PC-3 (cell line): Measurements from ENCODE around the gene COPS6. TPM values are rescaled to one million over a fixed set of nuclear protein-coding genes. Genes with fewer than 3 reads are reported as not detected.

Experiments used
- ATAC-seq: fragments of 200-7000 bp; cut with Tn5 transposase; 2 replicates; pipeline ENCODE4 v1.9.1; 2020; ENCODE audit warnings: mild to moderate bottlenecking, moderate library complexity
- BruUV-seq: library from RNA; stranded (reverse); fragments of 400-500 nt; replicated peaks from 2 replicates; lab custom pipeline; 2021; lab: Mats Ljungman, UMichigan
- CTCF ChIA-PET: fragments of 300-600 bp; sonication (Branson Sonifier 250); formaldehyde crosslinking; loops from one replicate; lab custom pipeline; 2022; ENCODE audit warnings: antibody characterized with exemption; lab: Charles Lee
- POLR2A ChIA-PET: fragments of 300-600 bp; sonication (Branson Sonifier 250); formaldehyde crosslinking; loops from one replicate; lab custom pipeline; 2022; ENCODE audit warnings: antibody characterized with exemption; ENCODE audit not compliant: unreplicated experiment; lab: Charles Lee
- DNase-seq: peaks from one replicate; pipeline ENCODE4 v3.0.0-alpha.2; 2015
- H2AFZ ChIP-seq: fragments of 300-600 bp; sonication (generic); 2 replicates; pipeline ENCODE4 v1.6.0; 2016; ENCODE audit warnings: antibody characterized with exemption, low read length
- H3F3A ChIP-seq: fragments of 300-600 bp; sonication (generic); one replicate; pipeline ENCODE4 v1.6.0; 2017; ENCODE audit warnings: antibody characterized with exemption, low read length, control low read depth, mild to moderate bottlenecking; ENCODE audit not compliant: unreplicated experiment
- H3K27ac ChIP-seq: fragments of 300-600 bp; sonication (generic); 2 replicates; pipeline ENCODE4 v1.5.1; 2016; ENCODE audit warnings: mild to moderate bottlenecking, low read length
- H3K27me3 ChIP-seq: fragments of 300-600 bp; sonication (generic); 2 replicates; pipeline ENCODE4 v1.6.1; 2016; ENCODE audit warnings: low read length, mixed read lengths
- H3K36me3 ChIP-seq: fragments of 300-600 bp; sonication (generic); 2 replicates; pipeline ENCODE4 v1.6.1; 2016; ENCODE audit warnings: low read depth, mixed run types, low read length, mixed read lengths
- H3K4me1 ChIP-seq: fragments of 300-600 bp; sonication (generic); 2 replicates; pipeline ENCODE4 v1.5.1; 2016; ENCODE audit warnings: low read length; ENCODE audit not compliant: insufficient read depth
- H3K4me2 ChIP-seq: fragments of 300-600 bp; sonication (generic); 2 replicates; pipeline ENCODE4 v1.6.0; 2016; ENCODE audit warnings: low read length
- H3K4me3 ChIP-seq: fragments of 300-600 bp; sonication (generic); 2 replicates; pipeline ENCODE4 v1.5.1; 2016; ENCODE audit warnings: mild to moderate bottlenecking, low read length, mixed read lengths
- H3K79me2 ChIP-seq: fragments of 300-600 bp; sonication (generic); 2 replicates; pipeline ENCODE4 v1.6.1; 2017; ENCODE audit warnings: low read length, mixed read lengths
- H3K9ac ChIP-seq: fragments of 300-600 bp; sonication (generic); 2 replicates; pipeline ENCODE4 v1.6.0; 2016; ENCODE audit warnings: mild to moderate bottlenecking, low read length
- H3K9me2 ChIP-seq: fragments of 300-600 bp; sonication (generic); replicated peaks from 2 replicates; pipeline ENCODE4 v1.6.1; 2016; ENCODE audit warnings: mixed run types, low read length, mixed read lengths
- H3K9me3 ChIP-seq: fragments of 300-600 bp; sonication (generic); 2 replicates; pipeline ENCODE4 v1.6.1; 2016; ENCODE audit warnings: low read length, mixed read lengths
- H4K20me1 ChIP-seq: fragments of 300-600 bp; sonication (generic); 2 replicates; pipeline ENCODE4 v1.6.1; 2016; ENCODE audit warnings: low read length, mixed read lengths
- EZH2 ChIP-seq: fragments of 300-600 bp; sonication (generic); IDR thresholded peaks from one replicate; pipeline ENCODE4 v1.6.1; 2017; ENCODE audit warnings: antibody characterized with exemption, mild to moderate bottlenecking, low read length; ENCODE audit not compliant: unreplicated experiment
- EZH2phosphoT487 ChIP-seq: fragments of 300-600 bp; sonication (generic); IDR thresholded peaks from 2 replicates; pipeline ENCODE4 v1.6.1; 2018; ENCODE audit warnings: mild to moderate bottlenecking, antibody characterized with exemption, low read length, borderline replicate concordance
- intact Hi-C: fragments of 100-400 bp; cut with micrococcal nuclease; formaldehyde crosslinking; loops from 2 replicates; pipeline ENCODE4 v1.9.0; 2023
- total RNA-seq: library from RNA; depleted of rRNA; stranded (reverse); fragments of >200 nt; gene quantifications from 2 replicates; pipeline ENCODE4 v1.2.3, GENCODE V29; 2014
- TF ChIP-seq, protein P1 (sequence below): fragments of 300-600 bp; sonication (generic); conservative IDR thresholded peaks from 2 replicates; pipeline ENCODE4 v1.5.1; 2017; ENCODE audit warnings: antibody characterized with exemption, low read depth, mild to moderate bottlenecking, low read length

Gene COPS6
- total RNA-seq, 1 experiment from 2014 or later = 110 TPM

DNA sequence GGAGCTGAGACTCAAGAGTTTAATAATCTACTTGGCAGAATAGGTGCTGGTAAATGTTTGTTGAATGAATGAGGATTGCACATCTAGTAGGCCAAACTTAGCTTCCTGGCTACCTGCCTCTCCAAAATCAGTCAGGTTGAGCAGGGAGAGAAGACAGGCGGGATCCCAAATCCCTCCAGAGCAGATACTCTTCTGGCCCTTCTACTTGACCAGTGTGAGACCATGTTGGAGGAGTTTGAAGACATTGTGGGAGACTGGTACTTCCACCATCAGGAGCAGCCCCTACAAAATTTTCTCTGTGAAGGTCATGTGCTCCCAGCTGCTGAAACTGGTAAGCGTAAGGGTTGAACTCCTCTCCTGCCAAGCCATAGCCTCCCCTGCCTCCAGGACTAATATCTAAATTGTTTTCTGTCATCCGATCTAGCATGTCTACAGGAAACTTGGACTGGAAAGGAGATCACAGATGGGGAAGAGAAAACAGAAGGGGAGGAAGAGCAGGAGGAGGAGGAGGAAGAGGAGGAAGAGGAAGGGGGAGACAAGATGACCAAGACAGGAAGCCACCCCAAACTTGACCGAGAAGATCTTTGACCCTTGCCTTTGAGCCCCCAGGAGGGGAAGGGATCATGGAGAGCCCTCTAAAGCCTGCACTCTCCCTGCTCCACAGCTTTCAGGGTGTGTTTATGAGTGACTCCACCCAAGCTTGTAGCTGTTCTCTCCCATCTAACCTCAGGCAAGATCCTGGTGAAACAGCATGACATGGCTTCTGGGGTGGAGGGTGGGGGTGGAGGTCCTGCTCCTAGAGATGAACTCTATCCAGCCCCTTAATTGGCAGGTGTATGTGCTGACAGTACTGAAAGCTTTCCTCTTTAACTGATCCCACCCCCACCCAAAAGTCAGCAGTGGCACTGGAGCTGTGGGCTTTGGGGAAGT is 35.8 kb downstream of the COPS6 start:
- Histone ChIP-seq H3K27ac (no peak overlapping the region), H3K27me3 (no peaks in the 10 kb centered on the region), H4K20me1 (no peaks in the 10 kb centered on the region), H3K36me3 (no peaks in the 10 kb centered on the region), H3K9ac (no peak overlapping the region), H3K4me3 (no peak overlapping the region), H3K79me2 (0 out of 2 replicates have a peak, but pooled peaks cover 10% of the 10 kb centered on the region), H3K9me2 (no peaks in the 10 kb centered on the region), H3F3A (no peaks in the 10 kb centered on the region), H3K4me1 (peaks cover 12% of the 10 kb centered on the region; the same call in 1 of the 2 replicates), H3K9me3 (no peaks in the 10 kb centered on the region), H3K4me2 (no peak overlapping the region), H2AFZ (no peak overlapping the region)
- ATAC-seq = no peak
- no peak for DNase-seq
- intact Hi-C loops = loop anchor here (5.0 kb wide), 1 partner anchor 42 kb away; the partner anchor contains the start of gene ZNF3
- ChIA-PET POLR2A (no interaction called here), CTCF (no interaction called here)
- no TSS peak for BruUV-seq
- no peak for TF ChIP-seq EZH2
- TF ChIP-seq EZH2phosphoT487 = no peak
- TF ChIP-seq, protein P1, sequence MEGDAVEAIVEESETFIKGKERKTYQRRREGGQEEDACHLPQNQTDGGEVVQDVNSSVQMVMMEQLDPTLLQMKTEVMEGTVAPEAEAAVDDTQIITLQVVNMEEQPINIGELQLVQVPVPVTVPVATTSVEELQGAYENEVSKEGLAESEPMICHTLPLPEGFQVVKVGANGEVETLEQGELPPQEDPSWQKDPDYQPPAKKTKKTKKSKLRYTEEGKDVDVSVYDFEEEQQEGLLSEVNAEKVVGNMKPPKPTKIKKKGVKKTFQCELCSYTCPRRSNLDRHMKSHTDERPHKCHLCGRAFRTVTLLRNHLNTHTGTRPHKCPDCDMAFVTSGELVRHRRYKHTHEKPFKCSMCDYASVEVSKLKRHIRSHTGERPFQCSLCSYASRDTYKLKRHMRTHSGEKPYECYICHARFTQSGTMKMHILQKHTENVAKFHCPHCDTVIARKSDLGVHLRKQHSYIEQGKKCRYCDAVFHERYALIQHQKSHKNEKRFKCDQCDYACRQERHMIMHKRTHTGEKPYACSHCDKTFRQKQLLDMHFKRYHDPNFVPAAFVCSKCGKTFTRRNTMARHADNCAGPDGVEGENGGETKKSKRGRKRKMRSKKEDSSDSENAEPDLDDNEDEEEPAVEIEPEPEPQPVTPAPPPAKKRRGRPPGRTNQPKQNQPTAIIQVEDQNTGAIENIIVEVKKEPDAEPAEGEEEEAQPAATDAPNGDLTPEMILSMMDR = no peak

DNA sequence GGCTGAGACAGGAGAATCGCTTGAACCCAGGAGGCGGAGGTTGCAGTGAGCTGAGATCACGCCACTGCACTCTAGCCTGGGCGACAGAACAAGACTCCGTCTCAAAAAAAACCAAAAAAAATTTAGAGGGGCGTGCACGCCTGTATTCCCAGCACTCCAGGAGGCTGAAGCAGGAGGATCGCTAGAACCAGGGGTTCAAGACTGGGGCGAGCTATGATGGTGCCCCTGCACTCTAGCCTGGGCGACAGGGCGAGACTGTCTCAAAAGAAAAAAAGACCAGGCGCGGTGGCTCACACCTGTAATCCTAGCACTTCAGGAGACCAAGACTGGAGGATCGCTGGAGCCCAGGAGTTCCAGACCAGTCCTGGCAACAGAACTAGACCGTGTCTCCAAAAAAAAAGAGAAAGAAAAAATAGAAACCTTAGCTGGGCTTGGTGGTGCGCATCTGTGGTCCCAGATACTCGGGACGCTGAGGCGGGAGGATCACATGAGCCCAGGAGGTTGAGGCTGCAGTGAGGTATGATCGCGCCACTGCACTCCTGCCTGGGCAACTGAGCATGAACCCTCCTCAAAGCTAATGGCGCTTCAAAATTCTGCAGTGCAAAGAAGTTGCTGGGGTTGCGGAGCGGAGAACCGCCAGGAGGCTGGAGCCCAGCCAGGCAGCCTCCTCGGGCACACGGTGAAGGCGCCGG is 37.6 kb downstream of the COPS6 start:
- Histone ChIP-seq H4K20me1 (no peaks in the 10 kb centered on the region), H3K27me3 (no peaks in the 10 kb centered on the region), H3K27ac (peak overlapping the region; percentile 92), H3K36me3 (no peaks in the 10 kb centered on the region), H3K9ac (peak overlapping the region; percentile 91), H3K79me2 (0 out of 2 replicates have a peak, but pooled peaks cover 5% of the 10 kb centered on the region), H3K4me3 (peak overlapping the region; percentile 80), H3K9me3 (no peaks in the 10 kb centered on the region), H3K9me2 (no peaks in the 10 kb centered on the region), H2AFZ (peak overlapping the region; percentile 84), H3K4me1 (0 out of 2 replicates have a peak, but pooled peaks cover 4% of the 10 kb centered on the region), H3F3A (no peaks in the 10 kb centered on the region), H3K4me2 (peak overlapping the region; percentile 93)
- TF ChIP-seq EZH2phosphoT487 (no peak), EZH2 (no peak)
- TF ChIP-seq, protein P1 = no peak
- POLR2A ChIA-PET = interaction anchor here (0.6 kb wide), 3 partner anchors 22 to 85 kb away, joined by 3 to 6 read pairs (median 5); partner anchors contain the start of gene AP4M1
- DNase-seq (no peak), ATAC-seq (no peak; the same call in 1 of the 2 replicates)
- CTCF ChIA-PET = interaction anchor here (0.6 to 0.8 kb wide), 2 partner anchors 24 to 62 kb away, joined by 4 to 5 read pairs; no protein-coding TSS in a partner anchor
- intact Hi-C loops = loop anchor here (1.0 to 5.0 kb wide), 2 partner anchors 25 to 44 kb away; partner anchors contain the start of genes AP4M1, MCM7 and ZNF3
- BruUV-seq = TSS peak; percentile 79
